ENCODE data around the gene SPTY2D1. TPM values are rescaled to one million over a fixed set of nuclear protein-coding genes. Genes with fewer than 3 reads are reported as not detected.
A peak's percentile ranks its signal among the peaks of the same experiment; 100 is the strongest.
"Not testable (repeated sequence)": the region's sequence is repeated elsewhere in the genome, so short reads cannot be mapped to it uniquely, and the experiment has no call there.

SPTY2D1 gene, protein sequence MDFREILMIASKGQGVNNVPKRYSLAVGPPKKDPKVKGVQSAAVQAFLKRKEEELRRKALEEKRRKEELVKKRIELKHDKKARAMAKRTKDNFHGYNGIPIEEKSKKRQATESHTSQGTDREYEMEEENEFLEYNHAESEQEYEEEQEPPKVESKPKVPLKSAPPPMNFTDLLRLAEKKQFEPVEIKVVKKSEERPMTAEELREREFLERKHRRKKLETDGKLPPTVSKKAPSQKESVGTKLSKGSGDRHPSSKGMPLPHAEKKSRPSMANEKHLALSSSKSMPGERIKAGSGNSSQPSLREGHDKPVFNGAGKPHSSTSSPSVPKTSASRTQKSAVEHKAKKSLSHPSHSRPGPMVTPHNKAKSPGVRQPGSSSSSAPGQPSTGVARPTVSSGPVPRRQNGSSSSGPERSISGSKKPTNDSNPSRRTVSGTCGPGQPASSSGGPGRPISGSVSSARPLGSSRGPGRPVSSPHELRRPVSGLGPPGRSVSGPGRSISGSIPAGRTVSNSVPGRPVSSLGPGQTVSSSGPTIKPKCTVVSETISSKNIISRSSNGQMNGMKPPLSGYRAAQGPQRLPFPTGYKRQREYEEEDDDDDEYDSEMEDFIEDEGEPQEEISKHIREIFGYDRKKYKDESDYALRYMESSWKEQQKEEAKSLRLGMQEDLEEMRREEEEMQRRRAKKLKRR
- 10.8 and 19.3 TPM in 2 replicates for total RNA-seq (2014; rRNA removed; shearing (Covaris generic))

DNA sequence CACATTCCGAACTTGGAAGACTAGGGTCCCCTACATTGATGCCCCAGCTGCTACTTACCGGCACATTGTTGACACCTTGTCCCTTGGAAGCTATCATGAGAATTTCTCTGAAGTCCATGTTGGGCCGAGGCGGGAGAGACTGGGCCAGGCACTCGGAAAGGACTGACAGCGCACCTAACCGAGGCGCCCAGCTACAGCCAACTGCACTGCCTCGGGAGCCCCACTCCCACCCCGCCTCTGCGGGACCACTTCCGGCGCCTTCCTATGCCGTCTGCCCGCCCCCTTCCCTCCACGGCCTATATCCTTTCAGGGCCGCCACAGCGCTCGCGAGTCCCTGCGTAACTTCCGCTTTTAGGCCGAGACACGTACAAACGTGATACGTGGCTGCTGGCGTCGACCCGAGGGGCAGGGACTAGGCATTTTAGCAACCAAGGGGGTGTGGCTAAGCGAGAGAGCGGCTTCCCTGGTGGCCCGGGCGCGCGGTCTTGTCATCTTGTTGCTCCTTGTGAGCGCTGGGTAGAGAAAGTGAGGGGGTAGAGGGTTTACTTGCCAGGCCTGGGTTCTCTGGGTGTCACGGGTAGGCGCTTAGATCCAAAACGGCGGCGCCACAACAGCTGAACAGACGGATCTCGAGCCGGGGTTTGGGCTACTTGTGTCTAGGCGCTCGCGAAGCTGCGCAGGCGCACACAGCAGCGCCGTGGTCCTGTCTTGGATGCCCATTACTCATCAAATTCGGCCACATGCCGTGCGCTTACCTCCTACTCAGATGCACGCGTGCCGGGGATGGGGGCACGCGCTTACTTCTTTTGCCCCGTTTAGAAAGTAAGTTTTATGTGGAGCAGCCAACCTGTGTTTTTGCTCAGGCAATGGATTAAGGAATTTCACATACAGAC is at the start of gene SPTY2D1:
Gene SPTY2D1 (minus strand): TSS at position 203 of the 893 bp plus-strand sequence. CDS start 85 bp downstream, at position 118.
- Histone ChIP-seq H3K36me3 (replicated peaks; ENCODE audit: control insufficient read depth, insufficient read depth, low read length) (no peaks in the 10 kb centered on the region), H3K27me3 (ENCODE audit: control insufficient read depth, insufficient read depth, low read length) (no peaks in the 10 kb centered on the region), H3K4me3 (ENCODE audit: insufficient read depth, low read depth, low read length) (peak within 1 kb of the TSS; percentile 75)
- DNase-seq = peak; percentile 94

DNA sequence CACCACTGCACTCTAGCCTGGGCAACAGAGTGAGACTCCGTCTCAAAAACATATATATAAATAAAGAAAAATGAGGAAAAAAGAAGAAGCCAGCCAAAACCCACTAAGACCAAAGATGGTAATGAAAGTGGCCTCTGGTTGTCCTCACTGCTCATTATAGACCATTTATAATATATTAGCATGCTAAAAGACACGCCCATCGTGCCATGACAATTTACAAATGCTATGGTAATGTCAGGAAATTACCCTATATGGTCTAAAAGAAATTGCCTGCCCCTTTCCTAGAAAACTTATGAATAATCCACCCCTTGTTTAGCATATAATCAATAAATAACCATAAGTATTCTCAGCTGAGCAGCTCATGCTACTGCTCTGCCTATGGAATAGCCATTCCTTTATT is 48.3 kb upstream of the SPTY2D1 start:
- no peak for DNase-seq
- Histone ChIP-seq H3K4me3 (ENCODE audit: insufficient read depth, low read depth, low read length) (no peak overlapping the region), H3K27me3 (ENCODE audit: control insufficient read depth, insufficient read depth, low read length) (no peaks in the 10 kb centered on the region), H3K36me3 (replicated peaks; ENCODE audit: control insufficient read depth, insufficient read depth, low read length) (no peaks in the 10 kb centered on the region)

DNA sequence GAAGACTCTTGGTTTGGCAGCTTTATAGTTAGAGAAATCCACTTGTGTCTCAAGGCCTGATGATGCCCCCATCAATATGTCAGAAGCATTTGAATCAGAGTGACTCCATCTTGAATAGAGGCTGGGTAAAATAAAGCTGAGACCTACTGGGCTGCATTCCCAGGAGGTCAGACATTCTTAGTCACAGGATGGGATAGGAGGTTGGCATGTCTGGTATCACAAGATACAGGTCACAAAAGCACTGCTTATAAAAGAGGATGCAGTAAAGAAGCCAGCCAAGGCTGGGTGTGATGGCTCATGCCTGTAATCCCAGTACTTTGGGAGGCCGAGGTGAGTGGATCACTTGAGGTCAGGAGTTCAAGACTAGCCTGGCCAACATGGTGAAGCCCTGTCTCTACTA is 47.8 kb upstream of the SPTY2D1 start:
- not testable (repeated sequence) for H3K36me3 ChIP-seq (replicated peaks; ENCODE audit: control insufficient read depth, insufficient read depth, low read length); DNase-seq; H3K27me3 ChIP-seq (ENCODE audit: control insufficient read depth, insufficient read depth, low read length); H3K4me3 ChIP-seq (ENCODE audit: insufficient read depth, low read depth, low read length)

DNA sequence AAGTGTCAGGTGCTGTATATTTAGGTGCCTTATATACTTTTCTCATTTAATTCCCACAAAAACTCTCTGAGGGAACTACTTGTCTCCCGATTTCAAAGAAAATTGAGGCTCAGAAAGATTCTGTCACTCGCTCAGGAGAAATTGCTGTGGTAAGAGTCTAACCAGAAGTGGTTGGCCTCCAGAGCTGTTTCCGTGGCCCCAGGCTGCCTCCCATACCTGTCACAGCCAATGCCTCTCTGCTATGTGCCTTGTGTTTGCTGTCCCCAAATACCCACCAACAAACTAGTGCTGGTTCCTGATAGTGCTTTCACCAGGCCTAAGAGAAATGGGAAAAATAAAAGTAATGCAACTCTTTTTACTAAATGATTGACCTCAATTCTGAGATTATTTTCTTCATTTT is 43.4 kb upstream of the SPTY2D1 start:
- H3K27me3 ChIP-seq (ENCODE audit: control insufficient read depth, insufficient read depth, low read length) = no peaks in the 10 kb centered on the region
- no peak overlapping the region for H3K4me3 ChIP-seq (ENCODE audit: insufficient read depth, low read depth, low read length)
- DNase-seq = no peak
- no peaks in the 10 kb centered on the region for H3K36me3 ChIP-seq (replicated peaks; ENCODE audit: control insufficient read depth, insufficient read depth, low read length)

DNA sequence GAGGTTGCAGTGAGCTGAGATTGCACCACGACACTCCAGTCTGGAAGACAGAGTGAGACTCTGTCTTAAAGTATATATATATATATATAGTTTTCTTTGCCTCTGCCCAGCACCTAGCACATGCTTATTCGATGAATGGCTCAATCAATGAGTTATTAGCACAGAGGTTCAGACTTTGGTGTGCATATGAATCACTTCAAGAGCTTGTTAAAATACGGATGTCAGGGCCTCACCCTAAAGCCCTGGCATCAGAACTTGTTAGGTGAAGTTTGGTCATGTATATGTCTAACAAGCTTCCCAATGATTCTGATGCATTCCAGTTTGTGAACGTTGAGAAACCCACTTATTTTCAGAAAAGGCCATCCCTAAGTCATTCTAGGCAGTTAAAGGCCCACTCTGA is 42.7 kb upstream of the SPTY2D1 start:
- Histone ChIP-seq H3K36me3 (replicated peaks; ENCODE audit: control insufficient read depth, insufficient read depth, low read length) (no peaks in the 10 kb centered on the region), H3K4me3 (ENCODE audit: insufficient read depth, low read depth, low read length) (no peak overlapping the region), H3K27me3 (ENCODE audit: control insufficient read depth, insufficient read depth, low read length) (no peaks in the 10 kb centered on the region)
- no peak for DNase-seq

DNA sequence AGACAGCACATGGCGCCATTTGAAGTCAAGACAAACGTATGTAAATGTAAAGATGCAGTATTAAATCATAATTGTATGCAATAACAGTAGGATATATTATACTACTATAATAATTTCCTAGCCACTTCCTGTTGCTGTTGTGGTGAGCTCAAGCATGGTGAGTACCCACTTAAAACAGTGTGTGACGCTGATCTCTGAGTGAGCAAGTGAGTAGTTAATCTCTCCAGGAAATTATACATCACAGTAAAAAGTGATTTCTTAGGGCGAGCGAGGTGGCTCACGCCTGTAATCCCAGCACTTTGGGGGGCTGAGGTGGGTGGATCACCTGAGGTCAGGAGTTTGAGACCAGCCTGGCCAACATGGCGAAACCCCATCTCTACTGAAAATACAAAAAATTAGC is 38.1 kb upstream of the SPTY2D1 start:
- not testable (repeated sequence) for DNase-seq; H3K27me3 ChIP-seq (ENCODE audit: control insufficient read depth, insufficient read depth, low read length); H3K4me3 ChIP-seq (ENCODE audit: insufficient read depth, low read depth, low read length); H3K36me3 ChIP-seq (replicated peaks; ENCODE audit: control insufficient read depth, insufficient read depth, low read length)

DNA sequence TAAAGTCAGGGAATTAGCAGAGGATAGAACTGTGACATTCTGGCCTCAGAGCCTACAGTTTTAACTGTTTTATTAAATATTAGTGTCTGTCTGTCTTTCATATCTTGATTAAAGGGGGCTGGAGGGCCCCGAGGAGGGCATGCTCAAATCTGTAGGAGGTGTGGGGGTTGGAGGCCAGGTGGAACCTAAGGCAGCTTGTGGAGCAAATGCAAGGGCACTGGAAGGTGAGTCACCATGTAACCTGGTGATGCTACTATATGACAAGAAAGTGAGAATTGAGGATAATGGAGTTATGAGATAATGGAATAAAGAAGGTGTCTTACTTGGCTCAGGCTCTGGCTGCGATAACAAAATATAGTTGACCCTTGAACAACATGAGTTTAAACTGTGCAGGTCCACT is 37.1 kb upstream of the SPTY2D1 start:
- DNase-seq = no peak
- H3K27me3 ChIP-seq (ENCODE audit: control insufficient read depth, insufficient read depth, low read length) = no peaks in the 10 kb centered on the region
- no peaks in the 10 kb centered on the region for H3K36me3 ChIP-seq (replicated peaks; ENCODE audit: control insufficient read depth, insufficient read depth, low read length)
- no peak overlapping the region for H3K4me3 ChIP-seq (ENCODE audit: insufficient read depth, low read depth, low read length)

DNA sequence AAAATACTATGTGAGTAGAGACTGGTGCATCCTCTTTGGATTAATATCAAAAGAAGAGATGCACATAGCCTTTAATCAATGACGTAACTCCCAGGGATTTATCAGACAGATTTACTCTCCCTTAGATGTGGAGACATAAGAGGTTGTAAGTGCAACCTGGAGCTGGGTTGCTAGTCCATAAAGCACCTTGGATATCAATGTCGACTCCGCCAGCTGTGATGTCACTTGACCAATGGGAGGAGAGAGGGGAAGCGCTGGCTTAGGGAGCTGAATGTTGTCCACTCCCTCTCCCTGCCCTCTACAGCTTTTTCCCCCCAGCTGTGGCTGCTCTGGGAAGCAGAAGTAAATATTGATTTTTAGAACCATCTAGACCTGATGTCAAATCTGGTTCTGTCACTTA is 35.6 kb upstream of the SPTY2D1 start:
- Histone ChIP-seq H3K4me3 (ENCODE audit: insufficient read depth, low read depth, low read length) (no peak overlapping the region), H3K27me3 (ENCODE audit: control insufficient read depth, insufficient read depth, low read length) (no peaks in the 10 kb centered on the region), H3K36me3 (replicated peaks; ENCODE audit: control insufficient read depth, insufficient read depth, low read length) (no peaks in the 10 kb centered on the region)
- DNase-seq = peak; percentile 53

DNA sequence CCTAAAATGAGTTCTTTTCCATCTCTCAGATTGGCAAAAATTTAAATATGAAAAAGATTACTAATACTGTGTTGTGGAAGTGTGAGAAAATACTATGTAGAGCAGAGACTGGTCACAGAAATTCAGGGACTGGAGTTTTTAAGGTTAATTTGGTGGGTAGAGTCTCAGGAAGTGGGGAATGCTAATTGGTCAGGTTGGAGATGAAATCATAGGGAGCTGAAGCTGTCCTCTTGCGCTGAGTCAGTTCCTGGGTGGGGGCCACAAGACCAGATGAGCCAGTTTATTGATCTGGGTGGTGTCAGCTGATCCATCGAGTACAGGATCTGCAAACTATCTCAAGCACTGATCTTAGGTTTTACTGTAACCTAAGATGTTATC is 35.1 kb upstream of the SPTY2D1 start:
- no peak overlapping the region for H3K4me3 ChIP-seq (ENCODE audit: insufficient read depth, low read depth, low read length)
- no peak for DNase-seq
- H3K36me3 ChIP-seq (replicated peaks; ENCODE audit: control insufficient read depth, insufficient read depth, low read length) = no peaks in the 10 kb centered on the region
- H3K27me3 ChIP-seq (ENCODE audit: control insufficient read depth, insufficient read depth, low read length) = no peaks in the 10 kb centered on the region

DNA sequence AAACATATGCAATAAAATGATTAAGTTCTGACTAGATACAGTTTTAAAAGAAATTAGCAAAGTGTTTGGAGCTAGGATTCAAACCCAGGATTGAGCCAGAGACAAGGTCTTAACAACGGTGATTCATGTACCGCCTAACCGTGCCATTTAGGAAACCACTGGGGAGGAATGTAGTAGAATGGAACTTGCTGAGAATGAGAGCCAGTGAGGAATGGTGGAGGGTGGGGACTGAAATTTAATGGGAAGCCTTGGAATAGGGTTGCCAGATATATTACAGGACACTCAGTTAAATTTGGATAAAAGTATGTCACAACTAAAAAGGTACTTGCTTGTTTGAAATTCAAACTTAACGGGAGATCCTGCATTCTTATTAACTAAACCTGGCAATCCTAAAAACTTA is 34.0 kb upstream of the SPTY2D1 start:
- no peak overlapping the region for H3K4me3 ChIP-seq (ENCODE audit: insufficient read depth, low read depth, low read length)
- no peaks in the 10 kb centered on the region for H3K27me3 ChIP-seq (ENCODE audit: control insufficient read depth, insufficient read depth, low read length)
- DNase-seq = no peak
- no peaks in the 10 kb centered on the region for H3K36me3 ChIP-seq (replicated peaks; ENCODE audit: control insufficient read depth, insufficient read depth, low read length)

DNA sequence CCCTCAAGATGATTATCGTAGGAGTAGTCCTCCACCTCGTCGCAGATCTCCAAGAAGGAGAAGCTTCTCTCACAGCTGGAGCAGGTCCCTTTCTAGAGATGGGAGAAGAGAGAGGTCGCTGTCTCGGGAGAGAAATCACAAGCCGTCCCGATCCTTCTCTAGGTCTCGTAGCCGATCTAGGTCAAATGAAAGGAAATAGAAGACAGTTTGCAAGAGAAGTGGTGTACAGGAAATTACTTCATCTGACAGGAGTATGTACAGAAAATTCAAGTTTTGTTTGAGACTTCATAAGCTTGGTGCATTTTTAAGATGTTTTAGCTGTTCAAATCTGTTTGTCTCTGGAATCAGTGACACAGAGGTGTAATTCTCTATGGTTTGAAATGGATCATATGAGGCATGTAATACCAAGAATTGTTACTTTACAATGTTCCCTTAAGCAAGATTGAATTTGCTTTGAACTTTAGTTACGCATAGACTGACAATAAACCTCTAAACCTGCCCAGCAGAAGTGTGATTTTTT is 31.3 kb upstream of the SPTY2D1 start:
- not testable (repeated sequence) for H3K36me3 ChIP-seq (replicated peaks; ENCODE audit: control insufficient read depth, insufficient read depth, low read length); H3K27me3 ChIP-seq (ENCODE audit: control insufficient read depth, insufficient read depth, low read length); DNase-seq; H3K4me3 ChIP-seq (ENCODE audit: insufficient read depth, low read depth, low read length)

DNA sequence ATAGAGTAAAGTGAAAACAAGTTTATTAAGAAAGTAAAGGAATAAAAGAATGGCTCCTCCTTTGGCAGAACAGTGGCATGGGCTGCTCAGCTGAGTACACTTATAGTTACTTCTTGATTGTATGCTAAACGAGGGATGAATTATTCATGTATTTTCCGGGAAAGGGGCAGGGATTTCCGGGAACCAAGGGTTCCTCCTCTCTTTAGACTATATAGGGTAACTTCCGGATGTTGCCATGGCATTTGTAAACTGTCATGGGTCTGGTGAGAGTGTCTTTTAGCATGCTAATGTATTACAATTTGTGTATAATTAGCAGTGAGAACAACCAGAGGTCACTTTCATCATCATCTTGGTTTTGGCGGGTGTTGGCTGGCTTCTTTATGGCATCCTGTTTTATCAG is 23.5 kb upstream of the SPTY2D1 start:
- no peak overlapping the region for H3K4me3 ChIP-seq (ENCODE audit: insufficient read depth, low read depth, low read length)
- DNase-seq = no peak
- no peaks in the 10 kb centered on the region; the same call in 1 of the 2 replicates for H3K27me3 ChIP-seq (ENCODE audit: control insufficient read depth, insufficient read depth, low read length)
- no peaks in the 10 kb centered on the region for H3K36me3 ChIP-seq (replicated peaks; ENCODE audit: control insufficient read depth, insufficient read depth, low read length)

DNA sequence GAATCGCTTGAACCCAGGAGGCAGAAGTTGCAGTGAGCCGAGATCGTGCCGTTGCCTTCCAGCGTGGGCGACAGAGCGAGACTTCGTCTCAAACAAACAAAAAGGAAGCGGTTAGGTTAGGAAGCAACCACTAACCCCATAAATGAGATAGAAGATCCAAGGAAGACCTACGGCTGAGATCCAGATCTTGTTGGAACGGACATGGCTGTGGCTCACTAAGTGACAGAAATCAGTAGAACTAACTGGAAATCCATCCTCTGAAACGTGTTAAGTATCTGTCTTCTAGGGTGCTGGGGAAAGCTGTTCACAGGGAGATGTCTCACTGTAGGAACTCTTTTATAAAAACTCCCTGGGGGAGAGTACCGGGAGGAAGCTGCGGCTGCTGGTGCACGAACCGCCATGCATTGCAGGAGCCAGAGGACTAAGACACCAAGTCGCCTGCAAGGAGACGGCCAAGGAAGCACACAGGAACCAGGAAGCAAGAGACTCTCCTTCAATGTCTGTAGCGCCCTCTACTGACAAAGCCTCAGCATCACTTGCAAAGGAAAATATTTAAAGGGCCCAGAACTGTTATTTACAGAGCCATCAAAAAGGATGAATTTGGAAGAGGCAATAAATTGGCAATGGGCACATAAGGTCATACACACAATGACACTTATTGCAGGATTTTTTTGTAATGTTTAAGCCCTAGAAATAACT is 16.9 kb upstream of the SPTY2D1 start:
- peak; percentile 73 for DNase-seq
- no peak overlapping the region for H3K4me3 ChIP-seq (ENCODE audit: insufficient read depth, low read depth, low read length)
- H3K36me3 ChIP-seq (replicated peaks; ENCODE audit: control insufficient read depth, insufficient read depth, low read length) = no peaks in the 10 kb centered on the region
- no peaks in the 10 kb centered on the region for H3K27me3 ChIP-seq (ENCODE audit: control insufficient read depth, insufficient read depth, low read length)

DNA sequence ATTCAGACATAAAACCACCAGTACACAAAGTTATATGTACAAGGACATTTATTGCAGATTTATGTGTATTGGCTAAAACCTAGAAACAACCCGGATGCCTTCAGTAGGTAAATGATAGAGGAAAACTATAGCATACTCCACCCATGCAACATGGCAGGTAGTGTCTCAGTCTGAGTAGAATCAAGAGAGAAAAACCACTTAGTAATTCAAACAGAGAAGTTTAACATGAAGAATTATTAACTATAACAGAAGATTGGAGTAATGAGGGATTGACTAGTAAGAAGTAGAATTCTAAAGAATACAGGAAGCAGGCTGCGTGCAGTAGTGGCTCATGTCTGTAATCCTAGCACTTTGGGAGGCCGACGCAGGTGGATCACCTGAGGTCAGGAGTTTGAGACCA is 16.2 kb upstream of the SPTY2D1 start:
- H3K4me3 ChIP-seq (ENCODE audit: insufficient read depth, low read depth, low read length) = no peak overlapping the region
- DNase-seq = no peak
- no peaks in the 10 kb centered on the region for H3K36me3 ChIP-seq (replicated peaks; ENCODE audit: control insufficient read depth, insufficient read depth, low read length)
- no peaks in the 10 kb centered on the region for H3K27me3 ChIP-seq (ENCODE audit: control insufficient read depth, insufficient read depth, low read length)

Data from H7 (cell line).